GM18505 (cell line): ENCODE results near the gene CLBA1.
"Not testable (repeated sequence)": the region's sequence is repeated elsewhere in the genome, so short reads cannot be mapped to it uniquely, and the experiment has no call there.

Source experiments
- ATAC-seq: cut with Tn5 transposase; IDR thresholded peaks from one replicate; pipeline ENCODE4 v1.9.1; 2021; ENCODE audit not compliant: unreplicated experiment
- POLR2A ChIP-seq: IDR thresholded peaks from 4 replicates; pipeline ENCODE4 v1.6.1; 2011; ENCODE audit warnings: borderline replicate concordance; ENCODE audit not compliant: insufficient read depth, insufficient read length; ENCODE audit errors: extremely low read depth

CLBA1 gene

GRCh38 chr14:105034315-105035039 lies 48.9 kb downstream of the CLBA1 start:
- TF ChIP-seq POLR2A: no peak
- no peak for ATAC-seq

GRCh38 chr14:105035616-105036015 lies 50.0 kb downstream of the CLBA1 start:
- ATAC-seq: not testable (repeated sequence)

- ATAC-seq: no peak
- no peak for TF ChIP-seq POLR2A
Measured at GRCh38 chr14:105039458-105040205, 54.0 kb downstream of the CLBA1 start.

GRCh38 chr14:105041841-105042765 lies 56.5 kb downstream of the CLBA1 start:
- no peak for TF ChIP-seq POLR2A
- no peak for ATAC-seq

- ATAC-seq: no peak
- no peak for TF ChIP-seq POLR2A
Measured at GRCh38 chr14:105042813-105043212, 57.2 kb downstream of the CLBA1 start.

- no peak for ATAC-seq
- TF ChIP-seq POLR2A: no peak
Measured at GRCh38 chr14:105043641-105044040, 58.1 kb downstream of the CLBA1 start.
